ENCODE data around the gene C4BPB.
"Not testable (repeated sequence)": the region's sequence is repeated elsewhere in the genome, so short reads cannot be mapped to it uniquely, and the experiment has no call there.

C4BPB gene

DNA sequence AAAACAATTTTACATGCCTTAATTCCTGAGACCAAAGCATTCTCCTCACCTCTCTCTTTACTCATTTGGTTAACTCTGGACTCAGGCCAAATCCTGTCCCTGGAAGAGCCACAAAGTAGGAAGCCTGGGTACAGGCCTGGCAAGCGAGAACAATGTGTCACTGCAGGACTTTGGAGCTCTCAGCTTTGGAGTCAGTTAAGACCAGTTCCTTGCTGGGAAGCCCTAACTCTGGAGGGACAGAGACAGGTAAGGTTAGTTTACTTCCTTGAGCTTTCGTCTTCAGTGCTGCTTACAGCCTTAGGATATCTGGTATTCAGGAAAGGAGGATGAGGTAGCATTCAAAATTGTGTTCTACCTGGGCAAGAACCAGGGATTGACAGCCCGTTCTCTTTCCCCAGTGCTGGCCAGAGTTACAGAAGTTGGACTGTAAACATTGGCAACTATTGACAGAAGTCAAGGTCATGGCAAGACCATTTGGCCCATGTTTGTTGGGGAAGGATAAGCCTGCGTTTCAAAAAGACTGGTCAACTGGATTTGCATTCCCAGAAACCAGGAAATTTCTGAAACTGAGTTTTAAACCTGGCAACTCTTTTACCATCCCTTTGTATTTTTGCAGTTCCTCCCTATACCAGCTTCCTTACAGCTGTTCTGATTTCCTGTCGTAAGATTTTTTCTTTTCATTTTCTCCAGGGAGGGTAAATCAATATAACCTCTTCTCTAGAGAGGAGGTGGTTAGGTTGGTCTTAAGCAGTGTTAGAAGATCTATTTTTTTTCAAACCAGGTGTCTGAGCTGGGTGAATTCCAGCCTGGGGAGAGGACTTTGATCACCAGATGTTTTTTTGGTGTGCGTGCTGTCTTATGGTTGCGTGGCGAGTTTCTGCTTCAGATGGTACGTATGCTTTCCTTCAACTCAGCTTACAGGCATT is at the start of gene C4BPB:
Gene C4BPB, plus strand, starts transcription at position 160 of the 926 bp plus-strand sequence. Its CDS starts 672 bp downstream, at position 832.
- TF ChIP-seq CTCF (IDR thresholded peaks at IDR 0.05; ENCODE audit: borderline replicate concordance, insufficient read depth, low read depth, low read length), result no peak
- H3K4me3 ChIP-seq (ENCODE audit: low read depth, low read length), result no peak within 1 kb of the TSS

GRCh38 chr1:207039380-207040180 is 49.1 kb upstream of the C4BPB start:
- no peak overlapping the region for H3K4me3 ChIP-seq (ENCODE audit: low read depth, low read length)
- no peak for TF ChIP-seq CTCF (IDR thresholded peaks at IDR 0.05; ENCODE audit: borderline replicate concordance, insufficient read depth, low read depth, low read length)

DNA sequence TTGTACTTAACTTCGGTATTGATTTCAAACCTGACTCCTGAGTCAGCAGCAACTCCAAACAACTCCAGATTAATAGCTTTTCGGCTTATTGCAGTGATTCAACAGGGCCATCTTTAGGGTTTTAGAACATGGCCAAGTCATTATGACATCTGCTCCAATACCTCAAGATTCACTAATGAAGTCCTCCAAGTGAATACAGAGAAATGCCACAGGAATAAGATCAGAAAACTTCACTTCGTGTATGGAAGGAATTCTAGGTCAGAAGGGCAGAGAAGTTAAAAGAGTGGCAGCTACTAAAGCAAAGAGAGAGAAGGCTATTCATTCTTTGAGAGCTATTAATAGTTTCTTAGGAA is 48.5 kb upstream of the C4BPB start:
- no peak overlapping the region for H3K4me3 ChIP-seq (ENCODE audit: low read depth, low read length)
- no peak for TF ChIP-seq CTCF (IDR thresholded peaks at IDR 0.05; ENCODE audit: borderline replicate concordance, insufficient read depth, low read depth, low read length)

DNA sequence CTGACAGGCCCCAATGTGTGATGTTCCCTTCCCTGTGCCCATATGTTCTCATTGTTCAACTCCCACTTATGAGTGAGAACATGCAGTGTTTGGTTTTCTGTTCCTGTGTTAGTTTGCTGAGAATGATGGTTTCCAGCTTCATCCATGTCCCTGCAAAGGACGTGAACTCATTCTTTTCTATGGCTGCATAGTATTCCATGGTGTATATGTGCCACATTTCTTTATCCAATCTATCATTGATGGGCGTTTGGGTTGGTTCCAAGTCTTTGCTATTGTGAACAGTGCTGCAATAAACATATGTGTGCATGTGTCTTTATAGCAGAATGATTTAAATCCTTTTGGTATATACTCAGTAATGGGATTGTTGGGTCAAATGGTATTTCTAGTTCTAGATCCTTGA is 47.3 kb upstream of the C4BPB start:
- not testable (repeated sequence) for H3K4me3 ChIP-seq (ENCODE audit: low read depth, low read length)

- no peak for TF ChIP-seq CTCF (IDR thresholded peaks at IDR 0.05; ENCODE audit: borderline replicate concordance, insufficient read depth, low read depth, low read length)
- H3K4me3 ChIP-seq (ENCODE audit: low read depth, low read length), result no peak overlapping the region
These were observed 43.2 kb upstream of the C4BPB start for GRCh38 chr1:207045453-207045852.

GRCh38 chr1:207047505-207047904 is 41.2 kb upstream of the C4BPB start:
- H3K4me3 ChIP-seq (ENCODE audit: low read depth, low read length), result no peak overlapping the region
- no peak for TF ChIP-seq CTCF (IDR thresholded peaks at IDR 0.05; ENCODE audit: borderline replicate concordance, insufficient read depth, low read depth, low read length)

DNA sequence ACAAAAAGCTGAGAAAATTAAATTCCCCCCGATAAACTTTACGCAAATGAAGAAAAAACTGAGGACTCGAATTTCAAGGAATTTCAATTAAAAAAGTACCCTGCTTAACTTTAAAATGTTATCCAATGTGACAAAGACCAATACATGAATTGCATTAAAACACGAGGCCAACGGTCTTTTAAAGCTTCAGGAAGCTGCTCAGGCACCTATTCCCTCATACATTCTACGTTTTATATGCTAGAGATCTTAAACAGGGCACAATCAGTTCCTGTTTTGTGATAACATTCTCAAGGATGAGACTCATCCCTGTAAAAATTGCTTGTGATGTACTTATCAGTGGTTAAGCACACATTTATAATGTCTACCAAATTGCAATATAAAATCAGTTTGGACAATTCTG is 40.6 kb upstream of the C4BPB start:
- TF ChIP-seq CTCF (IDR thresholded peaks at IDR 0.05; ENCODE audit: borderline replicate concordance, insufficient read depth, low read depth, low read length), result no peak
- no peak overlapping the region for H3K4me3 ChIP-seq (ENCODE audit: low read depth, low read length)

All from GM12875 (cell line).